Adrenal gland (tissue), 5 donors: Measurements from ENCODE around the gene KRT72.

Experiments used
- CTCF ChIP-seq, 6 experiments: fragments of 450-650 bp in 4 of 6; fragments of 200-600 bp in 2 of 6; sonication (generic) in 1 of 6; IDR thresholded peaks; 1 replicate in 5 of 6; 2 replicates in 1 of 6; pipeline versions ENCODE4 v1.5.1 to v1.8.0; 2016 to 2021; ENCODE audit warnings: antibody characterized with exemption in 6 of 6, mild to moderate bottlenecking in 2 of 6, moderate library complexity in 1 of 6
- POLR2A ChIP-seq, 2 donors: fragments of 450-650 bp; IDR thresholded peaks; one replicate each; pipeline ENCODE4 v1.6.1; 2017; ENCODE audit warnings: antibody characterized with exemption in 2 of 2, mild to moderate bottlenecking in 2 of 2, moderate library complexity in 1 of 2
- donor health status: DM: no; HTN: no; CAD: no.

DNA sequence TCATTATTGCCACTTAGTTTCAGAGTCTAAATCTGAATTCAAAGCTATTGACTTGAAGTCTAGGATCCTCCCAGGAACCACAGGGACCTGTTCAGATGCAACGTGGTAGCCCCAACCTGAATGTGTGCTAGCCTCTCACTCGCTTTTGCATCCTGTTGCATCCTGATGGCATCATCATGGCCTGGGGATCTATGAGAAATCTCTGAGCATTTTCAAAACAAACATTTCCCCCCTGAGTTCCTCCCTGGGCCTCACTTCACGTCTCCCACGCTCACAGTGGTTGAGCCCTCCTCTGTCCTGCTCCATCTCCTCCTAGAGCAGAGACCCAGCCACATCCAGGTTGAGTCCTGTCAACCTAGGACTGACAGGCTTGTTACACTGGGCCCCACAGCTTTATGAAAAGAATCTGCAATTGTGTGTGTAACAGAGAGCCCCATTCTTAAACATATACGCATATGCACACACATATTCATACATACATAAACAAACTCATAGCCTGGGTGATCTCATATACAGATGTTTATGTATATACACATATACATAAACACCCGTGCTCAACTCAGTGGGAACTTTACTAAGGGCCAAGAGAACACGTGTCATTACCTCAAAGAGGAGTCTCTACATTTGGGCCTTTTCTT lies 5.4 kb upstream of the KRT72 start:
- TF ChIP-seq POLR2A (IDR thresholded peaks at IDR 0.05) = no peak
- no peak for TF ChIP-seq CTCF (IDR thresholded peaks at IDR 0.05)
